Measurements from ENCODE around the gene BTC. TPM values are rescaled to one million over a fixed set of nuclear protein-coding genes. Genes with fewer than 3 reads are reported as not detected.

Gene BTC
- total RNA-seq, 4 donors from 2014 or later, result 6.2 to 7.9 (median 7.6) TPM

Other genes starting within 250 kb of the BTC start
- gene PARM1, start 138.6 kb upstream of the BTC start, total RNA-seq, result 100 to 1,000 TPM; 319 to 575 (median 470) TPM